H1 (cell line): ENCODE measurements around the gene KIAA1671. TPM values are rescaled to one million over a fixed set of nuclear protein-coding genes. Genes with fewer than 3 reads are reported as not detected.

ENCODE experiments used
- CBX5 ChIP-seq: fragments of 300-800, 300-1000 bp; sonication (generic); IDR thresholded peaks from 2 replicates; pipeline ENCODE4 v1.7.1; 2016; ENCODE audit warnings: antibody characterized with exemption, low read length, low read depth
- CEBPB ChIP-seq: IDR thresholded peaks from 2 replicates; pipeline ENCODE4 v1.6.1; 2012; ENCODE audit warnings: low read depth, low read length
- CHD1 ChIP-seq: IDR thresholded peaks from 2 replicates; pipeline ENCODE4 v1.6.1; 2012; ENCODE audit warnings: low read depth, low read length, improper control_type of control experiment
- CHD2 ChIP-seq: IDR thresholded peaks from 2 replicates; pipeline ENCODE4 v1.6.1; 2012; ENCODE audit warnings: low read length, improper control_type of control experiment
- CREB1 ChIP-seq: IDR thresholded peaks from 2 replicates; pipeline ENCODE4 v1.6.1; 2012; ENCODE audit warnings: inconsistent platforms
- CTBP2 ChIP-seq: IDR thresholded peaks from 2 replicates; pipeline ENCODE4 v1.7.0; 2011; ENCODE audit warnings: borderline replicate concordance, mild to moderate bottlenecking, moderate library complexity, mixed read lengths, low read length; ENCODE audit not compliant: insufficient read depth, insufficient read length
- EGR1 ChIP-seq: IDR thresholded peaks from 2 replicates; pipeline ENCODE4 v1.6.1; 2011; ENCODE audit warnings: low read depth, low read length, borderline replicate concordance
- NANOG ChIP-seq: IDR thresholded peaks from 2 replicates; pipeline ENCODE4 v1.6.1; 2011; ENCODE audit warnings: low read length, low read depth, mild to moderate bottlenecking, inconsistent platforms; ENCODE audit not compliant: insufficient read depth, poor library complexity, severe bottlenecking
- POLR2AphosphoS5 ChIP-seq: IDR thresholded peaks from 2 replicates; pipeline ENCODE4 v1.6.1; 2011; ENCODE audit warnings: low read depth, low read length
- RAD21 ChIP-seq, 2 experiments: IDR thresholded peaks in 1 of 2; conservative IDR thresholded peaks in 1 of 2; 2 replicates each; pipeline ENCODE4 v1.6.1; 2011; ENCODE audit warnings: low read depth in 2 of 2, low read length in 2 of 2, improper control_type of control experiment in 1 of 2, inconsistent platforms in 1 of 2, mild to moderate bottlenecking in 1 of 2, moderate library complexity in 1 of 2
- SAP30 ChIP-seq: fragments of 300-600 bp; sonication (generic); IDR thresholded peaks from 2 replicates; pipeline ENCODE4 v1.7.1; 2012; ENCODE audit warnings: low read length, moderate library complexity, mild to moderate bottlenecking, inconsistent platforms; ENCODE audit not compliant: insufficient read depth, insufficient replicate concordance
- SIN3A ChIP-seq, 2 experiments: IDR thresholded peaks in 1 of 2; conservative IDR thresholded peaks in 1 of 2; 2 replicates each; pipeline ENCODE4 v1.6.1; 2011 to 2012; ENCODE audit warnings: low read length in 2 of 2, improper control_type of control experiment in 1 of 2, low read depth in 1 of 2, mild to moderate bottlenecking in 1 of 2
- SIRT6 ChIP-seq: IDR thresholded peaks from one replicate; pipeline ENCODE4 v1.7.1; 2012; ENCODE audit warnings: low read length, inconsistent platforms
- SP1 ChIP-seq: IDR thresholded peaks from 2 replicates; pipeline ENCODE4 v1.6.1; 2011; ENCODE audit warnings: low read depth, low read length
- SP2 ChIP-seq: IDR thresholded peaks from 2 replicates; pipeline ENCODE4 v1.6.1; 2012; ENCODE audit warnings: mild to moderate bottlenecking, low read length, inconsistent platforms
- SP4 ChIP-seq: IDR thresholded peaks from 2 replicates; pipeline ENCODE4 v1.6.1; 2012; ENCODE audit warnings: low read length, inconsistent platforms
- SRF ChIP-seq: IDR thresholded peaks from 2 replicates; pipeline ENCODE4 v1.6.1; 2011; ENCODE audit warnings: mild to moderate bottlenecking, low read depth, low read length, moderate library complexity
- TAF1 ChIP-seq: IDR thresholded peaks from 2 replicates; pipeline ENCODE4 v1.6.1; 2011; ENCODE audit warnings: mild to moderate bottlenecking, low read depth, low read length
- TBP ChIP-seq: IDR thresholded peaks from 2 replicates; pipeline ENCODE4 v1.6.1; 2011; ENCODE audit warnings: low read depth, low read length, improper control_type of control experiment
- TEAD4 ChIP-seq: IDR thresholded peaks from 2 replicates; pipeline ENCODE4 v1.6.1; 2012; ENCODE audit warnings: low read depth, low read length, inconsistent platforms, mixed read lengths
- polyA plus RNA-seq, 7 experiments: library from polyadenylated mRNA; depleted of rRNA in 3 of 7; stranded (reverse) in 5 of 7; unstranded in 2 of 7; fragments of >200 nt in 5 of 7; fragments of 200-250 nt in 2 of 7; gene quantifications; 1 replicate in 5 of 7; 2 replicates in 1 of 7; 4 replicates in 1 of 7; pipeline versions ENCODE4 v1.2.1 to v1.2.3, GENCODE V29; 2011 to 2013; ENCODE audit warnings: missing spikeins in 2 of 7, mixed read lengths in 2 of 7
- total RNA-seq: library from RNA; stranded (reverse); fragmentation: NEBNext Ultra II Directional; extraction: Animal tissue kit (Norgen Biotek cat#: 25700); gene quantifications from 2 replicates; pipeline ENCODE4 v1.2.1, GENCODE V29; 2021
- TF ChIP-seq, protein P1 (sequence below), 3 experiments: IDR thresholded peaks; 1 replicate in 2 of 3; 2 replicates in 1 of 3; pipeline versions ENCODE4 v1.5.1 to v1.6.1; 2011; ENCODE audit warnings: low read length in 3 of 3, mild to moderate bottlenecking in 3 of 3, inconsistent platforms in 2 of 3, low read depth in 1 of 3, moderate library complexity in 1 of 3; ENCODE audit not compliant: insufficient read depth in 1 of 3; ENCODE audit errors: control extremely low read depth in 1 of 3
- TF ChIP-seq, protein P2 (sequence below): IDR thresholded peaks from 2 replicates; pipeline ENCODE4 v1.6.1; 2011; ENCODE audit warnings: low read depth, mild to moderate bottlenecking, low read length; ENCODE audit not compliant: insufficient read depth

KIAA1671 gene
- total and polyA plus RNA-seq, 2 of the 8 experiments (the other 6 are each of a cell fraction or from before 2014, with no cell fraction given), result 6.4 to 23.9 TPM

DNA sequence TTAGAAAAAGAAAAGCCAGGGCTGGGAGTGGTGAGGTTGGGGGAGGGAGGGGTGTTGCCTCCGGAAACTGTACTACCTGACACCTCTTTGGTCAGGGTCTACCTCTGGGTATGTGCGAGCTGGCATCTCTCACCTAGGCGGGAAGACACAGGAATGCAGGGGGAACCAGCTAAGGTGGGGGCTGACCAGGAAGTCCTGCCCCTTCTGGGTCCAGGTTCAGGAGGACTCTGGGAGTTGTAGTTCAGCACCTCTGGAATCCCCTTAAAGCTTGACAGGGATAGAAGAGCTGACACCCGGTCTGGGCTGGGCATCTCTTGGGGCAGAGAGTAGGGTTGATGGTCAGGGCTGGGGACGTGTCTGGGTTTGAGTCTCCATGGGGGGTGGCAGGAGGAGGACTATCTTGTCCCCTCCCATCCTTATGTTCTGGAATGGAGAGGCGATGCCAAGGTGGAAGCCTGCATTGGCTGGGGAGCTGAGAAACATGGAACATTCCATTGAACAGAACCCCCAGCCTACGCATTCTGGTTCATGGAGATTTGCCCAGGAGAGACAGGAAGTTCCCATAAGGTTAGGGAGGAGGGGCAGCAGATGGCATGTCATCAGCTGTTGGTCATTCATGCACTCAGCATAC lies 2.1 kb upstream of the KIAA1671 start (continued):
- TF ChIP-seq SIN3A (conservative IDR thresholded peaks at IDR 0.05 in 1 of 2, IDR thresholded peaks at IDR 0.05 in 1 of 2; ENCODE audit: low read depth in 1 of 2, low read length in 2 of 2) (peak in 1 of 2 experiments; percentile 60; a peak in 1 of 4 replicates), SAP30 (no peak), TAF1 (peak; percentile 64; the same call in 1 of the 2 replicates), EGR1 (no peak), SP4 (no peak), RAD21 (IDR thresholded peaks at IDR 0.05 in 1 of 2, conservative IDR thresholded peaks at IDR 0.05 in 1 of 2; ENCODE audit: low read depth in 2 of 2, low read length in 2 of 2) (no peak), CBX5 (no peak), SIRT6 (no peak), CREB1 (no peak), SRF (no peak), TEAD4 (peak; percentile 97), SP1 (peak; percentile 67; the same call in 1 of the 2 replicates), CTBP2 (peak; percentile 50), CEBPB (no peak), NANOG (no peak), SP2 (0 out of 2 replicates have a peak, but pooled peaks have one; percentile 10), CHD2 (no peak), POLR2AphosphoS5 (peak; percentile 54; the same call in 1 of the 2 replicates), CHD1 (no peak), TBP (peak; percentile 31; the same call in 1 of the 2 replicates)
- TF ChIP-seq, protein P1, sequence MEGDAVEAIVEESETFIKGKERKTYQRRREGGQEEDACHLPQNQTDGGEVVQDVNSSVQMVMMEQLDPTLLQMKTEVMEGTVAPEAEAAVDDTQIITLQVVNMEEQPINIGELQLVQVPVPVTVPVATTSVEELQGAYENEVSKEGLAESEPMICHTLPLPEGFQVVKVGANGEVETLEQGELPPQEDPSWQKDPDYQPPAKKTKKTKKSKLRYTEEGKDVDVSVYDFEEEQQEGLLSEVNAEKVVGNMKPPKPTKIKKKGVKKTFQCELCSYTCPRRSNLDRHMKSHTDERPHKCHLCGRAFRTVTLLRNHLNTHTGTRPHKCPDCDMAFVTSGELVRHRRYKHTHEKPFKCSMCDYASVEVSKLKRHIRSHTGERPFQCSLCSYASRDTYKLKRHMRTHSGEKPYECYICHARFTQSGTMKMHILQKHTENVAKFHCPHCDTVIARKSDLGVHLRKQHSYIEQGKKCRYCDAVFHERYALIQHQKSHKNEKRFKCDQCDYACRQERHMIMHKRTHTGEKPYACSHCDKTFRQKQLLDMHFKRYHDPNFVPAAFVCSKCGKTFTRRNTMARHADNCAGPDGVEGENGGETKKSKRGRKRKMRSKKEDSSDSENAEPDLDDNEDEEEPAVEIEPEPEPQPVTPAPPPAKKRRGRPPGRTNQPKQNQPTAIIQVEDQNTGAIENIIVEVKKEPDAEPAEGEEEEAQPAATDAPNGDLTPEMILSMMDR (IDR thresholded peaks at IDR 0.05; ENCODE audit: control extremely low read depth in 1 of 3, insufficient read depth in 1 of 3, low read depth in 1 of 3, low read length in 3 of 3), result no peak
- TF ChIP-seq, protein P2, sequence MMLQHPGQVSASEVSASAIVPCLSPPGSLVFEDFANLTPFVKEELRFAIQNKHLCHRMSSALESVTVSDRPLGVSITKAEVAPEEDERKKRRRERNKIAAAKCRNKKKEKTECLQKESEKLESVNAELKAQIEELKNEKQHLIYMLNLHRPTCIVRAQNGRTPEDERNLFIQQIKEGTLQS, result no peak
